Upper lobe of left lung (tissue), 4 donors: ENCODE results near the gene CYP27C1.
"Not testable (repeated sequence)": the region's sequence is repeated elsewhere in the genome, so short reads cannot be mapped to it uniquely, and the experiment has no call there.

Source experiments
- CTCF ChIP-seq, 6 experiments: fragments of 450-650 bp in 4 of 6; fragments of 200-600 bp in 2 of 6; sonication (generic) in 2 of 6; IDR thresholded peaks; one replicate each; pipeline ENCODE4 v1.5.1; 2016 to 2019; ENCODE audit warnings: antibody characterized with exemption in 6 of 6
- POLR2AphosphoS5 ChIP-seq, 2 donors: sonication (generic); formaldehyde crosslinking; IDR thresholded peaks; one replicate each; pipeline ENCODE4 v1.5.1; 2017; ENCODE audit warnings: antibody characterized with exemption in 2 of 2

DNA sequence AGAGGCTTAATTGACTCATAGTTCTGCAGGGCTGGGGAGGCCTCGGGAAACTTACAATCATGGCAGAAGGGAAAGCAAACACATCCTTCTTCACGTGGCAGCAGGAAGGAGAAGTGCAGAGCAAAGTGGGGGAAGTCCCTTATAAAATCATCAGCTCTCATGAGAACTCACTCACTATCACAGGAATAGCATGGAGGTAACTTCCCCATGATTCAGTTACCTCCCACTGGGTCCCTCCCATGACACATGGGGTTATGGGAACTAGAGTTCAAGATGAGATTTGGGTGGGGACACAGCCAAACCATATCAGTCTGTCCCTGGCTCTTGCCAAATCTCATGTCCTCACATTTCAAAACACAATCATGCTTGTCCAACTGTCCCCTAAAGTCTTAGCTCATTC is 21.1 kb upstream of the CYP27C1 start:
- not testable (repeated sequence) for TF ChIP-seq CTCF, POLR2AphosphoS5 (IDR thresholded peaks at IDR 0.05)
